WTC11 (cell line): ENCODE results near the gene EFHC2. TPM values are rescaled to one million over a fixed set of nuclear protein-coding genes. Genes with fewer than 3 reads are reported as not detected.

Source experiments
- ATAC-seq: fragments of 200-7000 bp; cut with Tn5 transposase; 2 replicates; pipeline ENCODE4 v1.10.0; 2021; ENCODE audit warnings: mild to moderate bottlenecking, moderate library complexity
- CTCF ChIA-PET: fragments of 300-600 bp; sonication (Branson Sonifier 250); formaldehyde crosslinking; loops from one replicate; lab custom pipeline; 2021; ENCODE audit warnings: antibody characterized with exemption; lab: Charles Lee
- POLR2A ChIA-PET: fragments of 350-600 bp; sonication (Branson Sonifier 250); formaldehyde crosslinking; loops from one replicate; lab custom pipeline; 2021; ENCODE audit warnings: antibody characterized with exemption; lab: Charles Lee
- DNase-seq: peaks from one replicate; pipeline ENCODE4 v3.0.0; 2021; ENCODE audit warnings: low spot score
- H3K27ac Mint-ChIP-seq: 2 replicates; pipeline ENCODE4 v1.8.0; 2021; ENCODE audit warnings: mixed read lengths
- H3K27me3 Mint-ChIP-seq: 2 replicates; pipeline ENCODE4 v1.8.0; 2021; ENCODE audit warnings: low read depth, mild to moderate bottlenecking, moderate library complexity, mixed read lengths
- H3K36me3 Mint-ChIP-seq: 2 replicates; pipeline ENCODE4 v1.8.0; 2021; ENCODE audit warnings: mixed read lengths
- H3K4me1 Mint-ChIP-seq: 2 replicates; pipeline ENCODE4 v1.8.0; 2022; ENCODE audit warnings: mixed read lengths
- H3K4me3 Mint-ChIP-seq: 2 replicates; pipeline ENCODE4 v1.8.0; 2021; ENCODE audit warnings: mild to moderate bottlenecking, moderate library complexity, mixed read lengths
- H3K9me3 Mint-ChIP-seq: 2 replicates; pipeline ENCODE4 v1.8.0; 2021; ENCODE audit warnings: mixed read lengths
- ATF3 ChIP-seq: sonication (generic); formaldehyde crosslinking; conservative IDR thresholded peaks from 2 replicates; pipeline ENCODE4 v1.8.1; 2022; ENCODE audit warnings: mild to moderate bottlenecking, missing genetic modification reagents
- CBFB ChIP-seq: sonication (generic); formaldehyde crosslinking; IDR thresholded peaks from 2 replicates; pipeline ENCODE4 v1.8.1; 2022; ENCODE audit warnings: mild to moderate bottlenecking, low read depth, missing genetic modification reagents
- CTCF ChIP-seq: fragments of 200-600 bp; IDR thresholded peaks from 2 replicates; pipeline ENCODE4 v1.8.0; 2022; ENCODE audit warnings: antibody characterized with exemption
- FOXP1 ChIP-seq: sonication (generic); formaldehyde crosslinking; IDR thresholded peaks from 2 replicates; pipeline ENCODE4 v1.8.0; 2022; ENCODE audit warnings: missing genetic modification reagents, mild to moderate bottlenecking, moderate library complexity, borderline replicate concordance
- GABPB1 ChIP-seq: sonication (generic); formaldehyde crosslinking; IDR thresholded peaks from 2 replicates; pipeline ENCODE4 v1.8.1; 2023; ENCODE audit warnings: mild to moderate bottlenecking, missing genetic modification reagents
- MYBL2 ChIP-seq: sonication (generic); formaldehyde crosslinking; IDR thresholded peaks from 2 replicates; pipeline ENCODE4 v1.8.1; 2023; ENCODE audit warnings: mild to moderate bottlenecking, moderate library complexity, missing genetic modification reagents
- NR2C2 ChIP-seq: sonication (generic); formaldehyde crosslinking; IDR thresholded peaks from 2 replicates; pipeline ENCODE4 v1.8.0; 2022; ENCODE audit warnings: mild to moderate bottlenecking, missing genetic modification reagents
- NR3C1 ChIP-seq: sonication (generic); formaldehyde crosslinking; conservative IDR thresholded peaks from 2 replicates; pipeline ENCODE4 v1.8.1; 2023; ENCODE audit warnings: low read depth, mild to moderate bottlenecking, missing genetic modification reagents
- PRRX2 ChIP-seq: fragments of 250-450 bp; sonication (Bioruptor Pico); IDR thresholded peaks from 2 replicates; pipeline ENCODE4 v1.8.0; 2021; ENCODE audit warnings: mild to moderate bottlenecking
- SMAD3 ChIP-seq: sonication (generic); formaldehyde crosslinking; IDR thresholded peaks from 2 replicates; pipeline ENCODE4 v1.8.0; 2022; ENCODE audit warnings: missing genetic modification reagents, mild to moderate bottlenecking, borderline replicate concordance
- ZNF532 ChIP-seq: fragments of 250-450 bp; sonication (Bioruptor Pico); IDR thresholded peaks from 2 replicates; pipeline ENCODE4 v1.9.0; 2021; ENCODE audit warnings: mild to moderate bottlenecking, borderline replicate concordance
- total RNA-seq: library from RNA; stranded (reverse); gene quantifications from 3 replicates; pipeline ENCODE4 v1.2.3, GENCODE V29; 2021
- TF ChIP-seq, protein P1 (sequence below): sonication (generic); formaldehyde crosslinking; IDR thresholded peaks from 2 replicates; pipeline ENCODE4 v1.8.0; 2022; ENCODE audit warnings: mild to moderate bottlenecking, missing genetic modification reagents
- TF ChIP-seq, protein P2 (sequence below): fragments of 250-450 bp; sonication (Bioruptor Pico); IDR thresholded peaks from 2 replicates; pipeline ENCODE4 v1.8.0; 2021; ENCODE audit warnings: mild to moderate bottlenecking
- TF ChIP-seq, protein P3 (sequence below): sonication (generic); formaldehyde crosslinking; IDR thresholded peaks from 2 replicates; pipeline ENCODE4 v1.8.0; 2022; ENCODE audit warnings: mild to moderate bottlenecking, missing genetic modification reagents
- TF ChIP-seq, protein P4 (sequence below): sonication (generic); formaldehyde crosslinking; IDR thresholded peaks from 2 replicates; pipeline ENCODE4 v1.8.0; 2022; ENCODE audit warnings: mild to moderate bottlenecking, missing genetic modification reagents
- TF ChIP-seq, protein P5 (sequence below): sonication (generic); formaldehyde crosslinking; IDR thresholded peaks from 2 replicates; pipeline ENCODE4 v1.8.1; 2023; ENCODE audit warnings: mild to moderate bottlenecking, missing genetic modification reagents
- TF ChIP-seq, protein P6 (sequence below): sonication (generic); formaldehyde crosslinking; IDR thresholded peaks from 2 replicates; pipeline ENCODE4 v1.8.1; 2022; ENCODE audit warnings: missing genetic modification reagents, borderline replicate concordance

EFHC2 gene
- total RNA-seq, 1 experiment from 2014 or later, result 2.1 TPM

DNA sequence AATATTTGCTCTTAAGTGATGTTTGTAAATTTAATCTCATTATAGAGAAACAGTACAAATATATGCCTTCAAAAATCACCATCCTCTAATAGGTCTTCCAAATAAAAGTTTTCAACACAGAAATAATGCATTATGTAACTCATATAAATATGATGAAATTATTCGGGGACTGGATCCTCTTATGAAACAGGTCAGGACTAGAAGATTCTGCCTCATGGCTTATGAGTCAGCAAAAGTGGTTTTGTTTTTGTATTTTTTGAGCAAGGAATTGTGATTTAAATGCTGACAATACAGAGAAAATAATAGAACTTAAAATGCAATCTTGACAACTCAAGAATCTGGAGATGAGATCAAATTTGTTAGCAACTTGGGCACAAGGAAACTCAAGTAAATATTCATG, 190.6 kb downstream of the EFHC2 start (continued):
- TF ChIP-seq, protein P1, sequence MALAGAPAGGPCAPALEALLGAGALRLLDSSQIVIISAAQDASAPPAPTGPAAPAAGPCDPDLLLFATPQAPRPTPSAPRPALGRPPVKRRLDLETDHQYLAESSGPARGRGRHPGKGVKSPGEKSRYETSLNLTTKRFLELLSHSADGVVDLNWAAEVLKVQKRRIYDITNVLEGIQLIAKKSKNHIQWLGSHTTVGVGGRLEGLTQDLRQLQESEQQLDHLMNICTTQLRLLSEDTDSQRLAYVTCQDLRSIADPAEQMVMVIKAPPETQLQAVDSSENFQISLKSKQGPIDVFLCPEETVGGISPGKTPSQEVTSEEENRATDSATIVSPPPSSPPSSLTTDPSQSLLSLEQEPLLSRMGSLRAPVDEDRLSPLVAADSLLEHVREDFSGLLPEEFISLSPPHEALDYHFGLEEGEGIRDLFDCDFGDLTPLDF, result no peak
- TF ChIP-seq, protein P2, sequence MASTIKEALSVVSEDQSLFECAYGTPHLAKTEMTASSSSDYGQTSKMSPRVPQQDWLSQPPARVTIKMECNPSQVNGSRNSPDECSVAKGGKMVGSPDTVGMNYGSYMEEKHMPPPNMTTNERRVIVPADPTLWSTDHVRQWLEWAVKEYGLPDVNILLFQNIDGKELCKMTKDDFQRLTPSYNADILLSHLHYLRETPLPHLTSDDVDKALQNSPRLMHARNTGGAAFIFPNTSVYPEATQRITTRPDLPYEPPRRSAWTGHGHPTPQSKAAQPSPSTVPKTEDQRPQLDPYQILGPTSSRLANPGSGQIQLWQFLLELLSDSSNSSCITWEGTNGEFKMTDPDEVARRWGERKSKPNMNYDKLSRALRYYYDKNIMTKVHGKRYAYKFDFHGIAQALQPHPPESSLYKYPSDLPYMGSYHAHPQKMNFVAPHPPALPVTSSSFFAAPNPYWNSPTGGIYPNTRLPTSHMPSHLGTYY (CRISPR knock-in tag), result no peak
- TF ChIP-seq ATF3 (CRISPR knock-in tag) (no peak), MYBL2 (CRISPR knock-in tag) (no peak)

DNA sequence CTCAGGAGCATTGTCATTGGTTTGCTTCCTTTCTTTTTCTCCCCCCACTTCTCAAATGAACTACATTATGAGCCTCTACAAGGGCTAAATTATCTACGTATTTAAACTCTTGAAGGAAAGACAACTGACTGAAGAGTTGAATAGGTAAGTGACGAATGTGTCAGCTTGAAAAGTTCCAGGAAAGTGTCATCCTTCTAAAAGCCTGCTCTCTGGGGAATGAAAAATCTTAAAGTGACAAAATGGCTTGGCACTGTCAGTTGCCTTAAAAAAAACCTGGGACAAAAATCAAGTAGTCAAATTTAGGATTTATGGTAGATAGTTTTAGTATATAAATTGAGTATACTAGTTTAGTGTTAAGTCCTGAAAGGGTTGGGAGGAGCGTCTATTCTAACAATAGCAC, 196.3 kb downstream of the EFHC2 start:
- H3K27me3 Mint-ChIP-seq, result no peaks in the 10 kb centered on the region
- H3K4me1 Mint-ChIP-seq, result peaks cover 45% of the 10 kb centered on the region
- no peak for TF ChIP-seq CTCF
- TF ChIP-seq GABPB1 (CRISPR knock-in tag), result no peak
- TF ChIP-seq, protein P3, sequence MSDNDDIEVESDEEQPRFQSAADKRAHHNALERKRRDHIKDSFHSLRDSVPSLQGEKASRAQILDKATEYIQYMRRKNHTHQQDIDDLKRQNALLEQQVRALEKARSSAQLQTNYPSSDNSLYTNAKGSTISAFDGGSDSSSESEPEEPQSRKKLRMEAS (CRISPR knock-in tag), result no peak
- TF ChIP-seq, protein P4, sequence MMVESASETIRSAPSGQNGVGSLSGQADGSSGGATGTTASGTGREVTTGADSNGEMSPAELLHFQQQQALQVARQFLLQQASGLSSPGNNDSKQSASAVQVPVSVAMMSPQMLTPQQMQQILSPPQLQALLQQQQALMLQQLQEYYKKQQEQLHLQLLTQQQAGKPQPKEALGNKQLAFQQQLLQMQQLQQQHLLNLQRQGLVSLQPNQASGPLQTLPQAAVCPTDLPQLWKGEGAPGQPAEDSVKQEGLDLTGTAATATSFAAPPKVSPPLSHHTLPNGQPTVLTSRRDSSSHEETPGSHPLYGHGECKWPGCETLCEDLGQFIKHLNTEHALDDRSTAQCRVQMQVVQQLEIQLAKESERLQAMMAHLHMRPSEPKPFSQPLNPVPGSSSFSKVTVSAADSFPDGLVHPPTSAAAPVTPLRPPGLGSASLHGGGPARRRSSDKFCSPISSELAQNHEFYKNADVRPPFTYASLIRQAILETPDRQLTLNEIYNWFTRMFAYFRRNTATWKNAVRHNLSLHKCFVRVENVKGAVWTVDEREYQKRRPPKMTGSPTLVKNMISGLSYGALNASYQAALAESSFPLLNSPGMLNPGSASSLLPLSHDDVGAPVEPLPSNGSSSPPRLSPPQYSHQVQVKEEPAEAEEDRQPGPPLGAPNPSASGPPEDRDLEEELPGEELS, result no peak
- TF ChIP-seq NR3C1, result no peak
- no peak for TF ChIP-seq CBFB (CRISPR knock-in tag)
- TF ChIP-seq NR2C2 (CRISPR knock-in tag), result no peak
- TF ChIP-seq, protein P5, sequence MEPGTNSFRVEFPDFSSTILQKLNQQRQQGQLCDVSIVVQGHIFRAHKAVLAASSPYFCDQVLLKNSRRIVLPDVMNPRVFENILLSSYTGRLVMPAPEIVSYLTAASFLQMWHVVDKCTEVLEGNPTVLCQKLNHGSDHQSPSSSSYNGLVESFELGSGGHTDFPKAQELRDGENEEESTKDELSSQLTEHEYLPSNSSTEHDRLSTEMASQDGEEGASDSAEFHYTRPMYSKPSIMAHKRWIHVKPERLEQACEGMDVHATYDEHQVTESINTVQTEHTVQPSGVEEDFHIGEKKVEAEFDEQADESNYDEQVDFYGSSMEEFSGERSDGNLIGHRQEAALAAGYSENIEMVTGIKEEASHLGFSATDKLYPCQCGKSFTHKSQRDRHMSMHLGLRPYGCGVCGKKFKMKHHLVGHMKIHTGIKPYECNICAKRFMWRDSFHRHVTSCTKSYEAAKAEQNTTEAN (CRISPR knock-in tag), result no peak
- TF ChIP-seq ZNF532 (CRISPR knock-in tag), result no peak
- TF ChIP-seq, protein P6, sequence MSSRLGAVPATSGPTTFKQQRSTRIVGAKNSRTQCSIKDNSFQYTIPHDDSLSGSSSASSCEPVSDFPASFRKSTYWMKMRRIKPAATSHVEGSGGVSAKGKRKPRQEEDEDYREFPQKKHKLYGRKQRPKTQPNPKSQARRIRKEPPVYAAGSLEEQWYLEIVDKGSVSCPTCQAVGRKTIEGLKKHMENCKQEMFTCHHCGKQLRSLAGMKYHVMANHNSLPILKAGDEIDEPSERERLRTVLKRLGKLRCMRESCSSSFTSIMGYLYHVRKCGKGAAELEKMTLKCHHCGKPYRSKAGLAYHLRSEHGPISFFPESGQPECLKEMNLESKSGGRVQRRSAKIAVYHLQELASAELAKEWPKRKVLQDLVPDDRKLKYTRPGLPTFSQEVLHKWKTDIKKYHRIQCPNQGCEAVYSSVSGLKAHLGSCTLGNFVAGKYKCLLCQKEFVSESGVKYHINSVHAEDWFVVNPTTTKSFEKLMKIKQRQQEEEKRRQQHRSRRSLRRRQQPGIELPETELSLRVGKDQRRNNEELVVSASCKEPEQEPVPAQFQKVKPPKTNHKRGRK, result no peak
- TF ChIP-seq FOXP1 (CRISPR knock-in tag), result no peak
- TF ChIP-seq, protein P2 (CRISPR knock-in tag), result no peak
- TF ChIP-seq SMAD3 (CRISPR knock-in tag), result no peak
- no peak for TF ChIP-seq PRRX2 (CRISPR knock-in tag)
- no peak for ATAC-seq
- CTCF ChIA-PET, result no interaction called here
- no peak overlapping the region for H3K27ac Mint-ChIP-seq
- DNase-seq, result no peak
- no peak overlapping the region for H3K4me3 Mint-ChIP-seq
- H3K9me3 Mint-ChIP-seq, result no peaks in the 10 kb centered on the region
- peaks cover 3% of the 10 kb centered on the region; the same call in 1 of the 2 replicates for H3K36me3 Mint-ChIP-seq
- POLR2A ChIA-PET, result no interaction called here
